ENCODE measurements around the gene KCNQ1. TPM values are rescaled to one million over a fixed set of nuclear protein-coding genes. Genes with fewer than 3 reads are reported as not detected.

Gene KCNQ1
- total and polyA plus RNA-seq, 8 donors: 7.1 to 37.7 (median 9.9) TPM

- Histone ChIP-seq H3K27me3 (no peaks in the 10 kb centered on the region), H3K4me1 (no peaks in the 10 kb centered on the region), H3K36me3 (peaks cover 0 to under 1% of the 10 kb centered on the region in 2 donors), H3K4me3 (no peak overlapping the region), H3K9me3 (no peaks in the 10 kb centered on the region), H3K27ac (no peak overlapping the region)
- no peak for TF ChIP-seq CTCF (IDR thresholded peaks at IDR 0.05)
- DNase-seq (peak in 2 of 4 donors; percentile 22 to 65), ATAC-seq (no peak)
- intact Hi-C loops (cut with DNase I): no loop called here
Measured at GRCh38 chr11:2577991-2578928, 133.5 kb downstream of the KCNQ1 start.

GRCh38 chr11:2578929-2579270 lies 134.1 kb downstream of the KCNQ1 start:
- Histone ChIP-seq H3K9me3 (no peaks in the 10 kb centered on the region), H3K4me3 (no peak overlapping the region), H3K4me1 (no peaks in the 10 kb centered on the region), H3K27me3 (no peaks in the 10 kb centered on the region), H3K36me3 (no peaks in the 10 kb centered on the region), H3K27ac (no peak overlapping the region)
- no peak for TF ChIP-seq CTCF (IDR thresholded peaks at IDR 0.05)
- DNase-seq (peak in 1 of 4 donors; percentile 47), ATAC-seq (no peak)
- intact Hi-C loops (cut with DNase I): no loop called here

GRCh38 chr11:2579315-2580060 lies 134.7 kb downstream of the KCNQ1 start:
- H3K27me3 ChIP-seq: no peaks in the 10 kb centered on the region
- ATAC-seq (no peak), DNase-seq (peak in 2 of 4 donors; percentile 27 to 69)
- intact Hi-C loops (cut with DNase I): no loop called here
- no peak for TF ChIP-seq CTCF (IDR thresholded peaks at IDR 0.05)
- H3K27ac ChIP-seq: no peak overlapping the region
- H3K9me3 ChIP-seq: no peaks in the 10 kb centered on the region
- no peaks in the 10 kb centered on the region for H3K36me3 ChIP-seq
- H3K4me3 ChIP-seq: no peak overlapping the region
- no peaks in the 10 kb centered on the region for H3K4me1 ChIP-seq

GRCh38 chr11:2580061-2580421 lies 135.2 kb downstream of the KCNQ1 start:
- no peaks in the 10 kb centered on the region for H3K4me1 ChIP-seq
- H3K36me3 ChIP-seq: peaks cover 0 to 2% of the 10 kb centered on the region in 2 donors
- H3K27me3 ChIP-seq: no peaks in the 10 kb centered on the region
- H3K4me3 ChIP-seq: no peak overlapping the region
- ATAC-seq: no peak
- DNase-seq: peak in 2 of 4 donors; percentile 20 to 58
- no peak overlapping the region for H3K27ac ChIP-seq
- H3K9me3 ChIP-seq: no peaks in the 10 kb centered on the region
- intact Hi-C loops (cut with DNase I): no loop called here
- no peak for TF ChIP-seq CTCF (IDR thresholded peaks at IDR 0.05)

GRCh38 chr11:2580571-2581001 lies 135.8 kb downstream of the KCNQ1 start:
- DNase-seq (peak in 2 of 4 donors; percentile 23 to 77), ATAC-seq (no peak)
- intact Hi-C loops (cut with DNase I): no loop called here
- Histone ChIP-seq H3K36me3 (peaks cover 0 to 6% of the 10 kb centered on the region in 2 donors), H3K27me3 (no peaks in the 10 kb centered on the region), H3K9me3 (no peaks in the 10 kb centered on the region), H3K27ac (no peak overlapping the region), H3K4me1 (no peaks in the 10 kb centered on the region), H3K4me3 (no peak overlapping the region)
- TF ChIP-seq CTCF (IDR thresholded peaks at IDR 0.05): no peak
